Caco-2 (cell line): ENCODE measurements around the gene VDR. TPM values are rescaled to one million over a fixed set of nuclear protein-coding genes. Genes with fewer than 3 reads are reported as not detected.
A peak's percentile ranks its signal among the peaks of the same experiment; 100 is the strongest.

Experiments
- BruUV-seq: library from RNA; stranded (reverse); fragments of 400-500 nt; replicated peaks from 2 replicates; lab custom pipeline; 2021; lab: Mats Ljungman, UMichigan
- CTCF ChIA-PET: fragments of 300-600 bp; sonication (Branson Sonifier 250); formaldehyde crosslinking; loops from one replicate; lab custom pipeline; 2022; ENCODE audit warnings: antibody characterized with exemption; lab: Charles Lee
- POLR2A ChIA-PET: fragments of 300-600 bp; sonication (Branson Sonifier 250); formaldehyde crosslinking; loops from one replicate; lab custom pipeline; 2022; ENCODE audit warnings: antibody characterized with exemption; lab: Charles Lee
- DNase-seq, 2 experiments: peaks; one replicate each; pipeline versions ENCODE4 v3.0.0 to v3.0.0-alpha.2; 2020 to 2022
- H3K27me3 ChIP-seq: replicated peaks from 2 replicates; pipeline ENCODE4 v1.6.0; 2011; ENCODE audit warnings: low read length; ENCODE audit not compliant: control insufficient read depth, insufficient read depth
- H3K36me3 ChIP-seq: 2 replicates; pipeline ENCODE4 v1.5.1; 2011; ENCODE audit warnings: low read length; ENCODE audit not compliant: control insufficient read depth, insufficient read depth
- H3K4me1 ChIP-seq: fragments of 250-450 bp; sonication (Bioruptor Pico); 2 replicates; pipeline ENCODE4 v1.5.1; 2020; ENCODE audit warnings: mild to moderate bottlenecking
- H3K4me3 ChIP-seq: 2 replicates; pipeline ENCODE4 v1.5.1; 2011; ENCODE audit warnings: low read depth, mild to moderate bottlenecking, control low read depth, low read length
- H3K9me3 ChIP-seq: fragments of 250-450 bp; sonication (Bioruptor Pico); 2 replicates; pipeline ENCODE4 v1.5.1; 2020; ENCODE audit warnings: mild to moderate bottlenecking, moderate library complexity
- H3K27ac Mint-ChIP-seq: one replicate; pipeline ENCODE4 v1.8.0; 2022; ENCODE audit warnings: mixed read lengths; ENCODE audit not compliant: unreplicated experiment
- H3K27me3 Mint-ChIP-seq: one replicate; pipeline ENCODE4 v1.8.0; 2022; ENCODE audit warnings: mixed read lengths; ENCODE audit not compliant: insufficient read depth, unreplicated experiment
- H3K36me3 Mint-ChIP-seq: one replicate; pipeline ENCODE4 v1.8.0; 2022; ENCODE audit warnings: mild to moderate bottlenecking, mixed read lengths; ENCODE audit not compliant: insufficient read depth, unreplicated experiment
- H3K4me1 Mint-ChIP-seq: one replicate; pipeline ENCODE4 v1.8.0; 2022; ENCODE audit warnings: low read depth, mixed read lengths; ENCODE audit not compliant: unreplicated experiment
- H3K4me3 Mint-ChIP-seq: one replicate; pipeline ENCODE4 v1.8.0; 2022; ENCODE audit warnings: mild to moderate bottlenecking, moderate library complexity, mixed read lengths; ENCODE audit not compliant: unreplicated experiment
- H3K9me3 Mint-ChIP-seq: one replicate; pipeline ENCODE4 v1.8.0; 2022; ENCODE audit warnings: mixed read lengths; ENCODE audit not compliant: unreplicated experiment
- intact Hi-C: fragments of 100-400 bp; cut with micrococcal nuclease; formaldehyde crosslinking; loops from one replicate; pipeline ENCODE4 v1.10.0; 2022; ENCODE audit not compliant: unreplicated experiment
- total RNA-seq: library from RNA; stranded (reverse); gene quantifications from 2 replicates; pipeline ENCODE4 v1.2.3, GENCODE V29; 2022
- TF ChIP-seq, protein P1 (sequence below), 2 experiments: fragments of 200-600 bp in 1 of 2; IDR thresholded peaks; 1 replicate in 1 of 2; 2 replicates in 1 of 2; pipeline versions ENCODE4 v1.5.1 to v1.8.0; 2011 to 2022; ENCODE audit warnings: antibody characterized with exemption in 1 of 2, control low read depth in 1 of 2, inconsistent platforms in 1 of 2, low read depth in 1 of 2, low read length in 1 of 2, mild to moderate bottlenecking in 1 of 2, moderate library complexity in 1 of 2; ENCODE audit not compliant: insufficient read depth in 1 of 2, severe bottlenecking in 1 of 2, unreplicated experiment in 1 of 2

Gene VDR
- total RNA-seq, 1 experiment from 2014 or later, result 15.4 TPM

DNA sequence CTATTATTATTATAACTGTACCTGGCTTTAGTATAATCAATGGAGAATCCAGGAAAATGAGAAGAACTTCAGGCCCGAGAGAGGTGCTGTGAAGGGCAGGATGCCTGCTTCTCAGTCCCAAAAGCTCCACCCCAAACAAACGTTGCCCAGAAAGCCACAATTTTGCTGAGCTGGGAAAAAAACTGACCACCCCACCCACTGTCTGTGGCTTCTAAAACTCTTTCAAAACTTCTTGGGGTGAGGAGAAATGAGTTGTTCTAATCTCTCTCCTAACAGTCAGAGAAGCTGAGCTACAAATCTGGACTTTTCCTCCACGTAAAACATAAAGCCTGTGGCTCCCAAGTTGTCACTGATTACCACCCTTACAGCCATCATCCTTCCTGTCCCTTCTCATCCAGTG is 13.4 kb downstream of the VDR start:
- Mint-ChIP-seq H3K9me3 (no peaks in the 10 kb centered on the region), H3K4me1 (peaks cover 6% of the 10 kb centered on the region), H3K27ac (no peak overlapping the region), H3K4me3 (no peak overlapping the region), H3K36me3 (no peaks in the 10 kb centered on the region), H3K27me3 (no peaks in the 10 kb centered on the region)
- H3K9me3 ChIP-seq, result no peaks in the 10 kb centered on the region
- no peaks in the 10 kb centered on the region for H3K36me3 ChIP-seq
- H3K4me1 ChIP-seq, result peaks cover 3% of the 10 kb centered on the region; the same call in 1 of the 2 replicates
- ChIA-PET POLR2A (no interaction called here), CTCF (interaction anchor here (0.8 to 1.6 kb wide), 4 partner anchors 9 to 58 kb away, joined by 3 to 5 read pairs (median 4); partner anchors contain the start of gene VDR)
- no peak overlapping the region for H3K4me3 ChIP-seq
- peak in 1 of 2 experiments; percentile 3 for DNase-seq
- intact Hi-C loops, result no loop called here
- no peaks in the 10 kb centered on the region for H3K27me3 ChIP-seq
- no TSS peak for BruUV-seq
- TF ChIP-seq, protein P1, sequence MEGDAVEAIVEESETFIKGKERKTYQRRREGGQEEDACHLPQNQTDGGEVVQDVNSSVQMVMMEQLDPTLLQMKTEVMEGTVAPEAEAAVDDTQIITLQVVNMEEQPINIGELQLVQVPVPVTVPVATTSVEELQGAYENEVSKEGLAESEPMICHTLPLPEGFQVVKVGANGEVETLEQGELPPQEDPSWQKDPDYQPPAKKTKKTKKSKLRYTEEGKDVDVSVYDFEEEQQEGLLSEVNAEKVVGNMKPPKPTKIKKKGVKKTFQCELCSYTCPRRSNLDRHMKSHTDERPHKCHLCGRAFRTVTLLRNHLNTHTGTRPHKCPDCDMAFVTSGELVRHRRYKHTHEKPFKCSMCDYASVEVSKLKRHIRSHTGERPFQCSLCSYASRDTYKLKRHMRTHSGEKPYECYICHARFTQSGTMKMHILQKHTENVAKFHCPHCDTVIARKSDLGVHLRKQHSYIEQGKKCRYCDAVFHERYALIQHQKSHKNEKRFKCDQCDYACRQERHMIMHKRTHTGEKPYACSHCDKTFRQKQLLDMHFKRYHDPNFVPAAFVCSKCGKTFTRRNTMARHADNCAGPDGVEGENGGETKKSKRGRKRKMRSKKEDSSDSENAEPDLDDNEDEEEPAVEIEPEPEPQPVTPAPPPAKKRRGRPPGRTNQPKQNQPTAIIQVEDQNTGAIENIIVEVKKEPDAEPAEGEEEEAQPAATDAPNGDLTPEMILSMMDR (IDR thresholded peaks at IDR 0.05; ENCODE audit: insufficient read depth in 1 of 2, low read depth in 1 of 2, low read length in 1 of 2, severe bottlenecking in 1 of 2, unreplicated experiment in 1 of 2), result no peak

DNA sequence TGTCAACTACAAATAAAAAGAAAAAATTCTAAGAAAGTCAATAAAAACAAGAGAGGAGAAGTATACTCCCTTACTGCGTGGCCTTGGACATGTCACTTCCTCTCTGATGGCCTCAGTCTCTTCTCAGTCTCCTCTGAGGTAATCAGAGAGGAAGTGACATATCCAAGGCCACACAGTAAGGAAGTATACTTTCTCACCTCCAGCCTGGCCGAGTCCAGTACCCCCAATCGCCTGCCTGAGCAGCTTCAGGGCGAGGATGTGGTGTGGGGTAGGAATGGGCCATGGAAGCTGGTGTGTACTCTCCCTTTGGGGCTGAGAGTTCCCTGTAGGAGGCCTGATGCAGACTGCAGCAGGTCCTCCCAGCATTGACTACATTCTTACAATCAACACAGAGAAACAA is 15.8 kb downstream of the VDR start:
- Mint-ChIP-seq H3K27me3 (no peaks in the 10 kb centered on the region), H3K9me3 (no peaks in the 10 kb centered on the region), H3K4me3 (no peak overlapping the region), H3K4me1 (peaks cover 6% of the 10 kb centered on the region), H3K27ac (no peak overlapping the region), H3K36me3 (no peaks in the 10 kb centered on the region)
- DNase-seq, result no peak
- TF ChIP-seq, protein P1 (IDR thresholded peaks at IDR 0.05; ENCODE audit: insufficient read depth in 1 of 2, low read depth in 1 of 2, low read length in 1 of 2, severe bottlenecking in 1 of 2, unreplicated experiment in 1 of 2), result no peak
- Histone ChIP-seq H3K27me3 (no peaks in the 10 kb centered on the region), H3K36me3 (no peaks in the 10 kb centered on the region), H3K9me3 (no peaks in the 10 kb centered on the region), H3K4me3 (no peak overlapping the region), H3K4me1 (peaks cover 4% of the 10 kb centered on the region; the same call in 1 of the 2 replicates)
- ChIA-PET CTCF (interaction anchor here (1.0 to 1.5 kb wide), 2 partner anchors 16 to 20 kb away, joined by 3 read pairs; partner anchors contain the start of gene VDR), POLR2A (interaction anchor here (1.3 kb wide), 1 partner anchor 16 kb away, joined by 3 read pairs; the partner anchor contains the start of gene VDR)
- intact Hi-C loops, result no loop called here
- no TSS peak for BruUV-seq

DNA sequence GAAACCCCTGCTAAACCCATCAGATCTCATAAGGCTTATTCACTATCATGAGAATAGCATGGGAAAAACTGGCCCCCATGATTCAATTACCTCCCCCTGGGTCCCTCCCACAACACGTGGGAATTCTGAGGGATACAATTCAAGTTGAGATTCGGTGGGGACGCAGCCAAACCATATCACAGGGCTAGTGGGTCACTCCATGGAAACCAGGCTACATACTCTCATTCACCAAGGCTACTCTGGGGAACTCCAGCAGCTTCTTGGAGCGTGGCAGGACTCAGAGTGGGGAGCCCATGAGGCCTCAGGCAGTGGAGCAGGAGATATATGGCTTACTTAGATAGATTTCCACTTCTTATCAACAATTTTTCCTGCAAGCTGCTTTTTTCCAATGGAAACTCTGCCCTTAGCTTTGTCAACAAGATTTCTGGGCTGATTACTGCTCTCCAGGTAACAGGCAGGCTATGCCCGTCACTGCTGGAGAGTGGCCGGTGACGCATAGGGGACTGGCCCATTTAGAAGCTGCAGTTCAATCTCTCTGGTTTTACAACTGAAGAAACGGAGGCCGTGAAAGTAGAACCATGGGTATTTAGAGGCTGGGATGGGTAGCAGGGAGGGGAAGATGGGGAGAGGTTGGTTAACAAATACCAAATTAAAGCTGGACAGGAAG is 16.5 kb downstream of the VDR start:
- Mint-ChIP-seq H3K36me3 (no peaks in the 10 kb centered on the region), H3K4me3 (no peak overlapping the region), H3K27me3 (no peaks in the 10 kb centered on the region), H3K4me1 (peaks cover 6% of the 10 kb centered on the region), H3K27ac (no peak overlapping the region), H3K9me3 (no peaks in the 10 kb centered on the region)
- Histone ChIP-seq H3K4me3 (no peak overlapping the region), H3K36me3 (no peaks in the 10 kb centered on the region), H3K27me3 (no peaks in the 10 kb centered on the region), H3K9me3 (no peaks in the 10 kb centered on the region), H3K4me1 (peaks cover 4% of the 10 kb centered on the region; the same call in 1 of the 2 replicates)
- ChIA-PET CTCF (interaction anchor here (1.5 kb wide), 1 partner anchor 16 kb away, joined by 3 read pairs; the partner anchor contains the start of gene VDR), POLR2A (no interaction called here)
- DNase-seq, result no peak
- TF ChIP-seq, protein P1 (IDR thresholded peaks at IDR 0.05; ENCODE audit: insufficient read depth in 1 of 2, low read depth in 1 of 2, low read length in 1 of 2, severe bottlenecking in 1 of 2, unreplicated experiment in 1 of 2), result no peak
- intact Hi-C loops, result no loop called here
- no TSS peak for BruUV-seq
